HCT116 (cell line): ENCODE results near the gene CDYL2. TPM values are rescaled to one million over a fixed set of nuclear protein-coding genes. Genes with fewer than 3 reads are reported as not detected.

Source experiments
- ATAC-seq: fragments of 200-7000 bp; cut with Tn5 transposase; 2 replicates; pipeline ENCODE4 v1.9.1; 2020; ENCODE audit warnings: mild to moderate bottlenecking, moderate library complexity
- BruUV-seq: library from RNA; stranded (reverse); fragments of 400-500 nt; replicated peaks from 2 replicates; lab custom pipeline; 2021; lab: Mats Ljungman, UMichigan
- CTCF ChIA-PET: fragments of 300-600 bp; sonication (Branson Sonifier 250); formaldehyde crosslinking; loops from one replicate; lab custom pipeline; 2021; ENCODE audit warnings: antibody characterized with exemption; lab: Charles Lee
- POLR2A ChIA-PET: fragments of 300-600, 350-600 bp; sonication (Branson Sonifier 250); formaldehyde crosslinking; loops from one replicate; lab custom pipeline; 2021; ENCODE audit warnings: antibody characterized with exemption; lab: Charles Lee
- RAD21 ChIA-PET, 2 experiments: fragments of 300-600 bp; sonication (Branson Sonifier 250); formaldehyde crosslinking; loops; one replicate each; lab custom pipeline; 2023; ENCODE audit warnings: low total read pairs in 2 of 2; ENCODE audit not compliant: uncharacterized antibody in 2 of 2, unreplicated experiment in 2 of 2, low non-redundant PET in 1 of 2; lab: Charles Lee
- DNase-seq: peaks from one replicate; pipeline ENCODE4 v3.0.0-alpha.2; 2010; ENCODE audit warnings: low read depth, low spot score
- H2AFZ ChIP-seq: fragments of 200-600 bp; shearing (Covaris generic), sonication (generic); 2 replicates; pipeline ENCODE4 v1.6.1; 2017; ENCODE audit warnings: low read depth, mixed run types, mixed read lengths, antibody characterized with exemption, low read length; ENCODE audit not compliant: poor library complexity, severe bottlenecking
- H3K27ac ChIP-seq: 2 replicates; pipeline ENCODE4 v1.5.1; 2012; ENCODE audit warnings: low read depth, low read length
- H3K27me3 ChIP-seq: fragments of 200-600 bp; sonication (generic); 2 replicates; pipeline ENCODE4 v1.6.1; 2016; ENCODE audit warnings: mixed run types, low read length, mixed read lengths; ENCODE audit not compliant: insufficient read depth
- H3K36me3 ChIP-seq, 2 experiments: fragments of 200-500 bp in 1 of 2; fragments of 200-600 bp in 1 of 2; sonication (Bioruptor generic) in 1 of 2; sonication (generic) in 1 of 2; 2 replicates each; pipeline versions ENCODE4 v1.5.1 to v1.6.1; 2014 to 2016; ENCODE audit warnings: low read length in 2 of 2, inconsistent platforms in 1 of 2, mixed read lengths in 1 of 2, mixed run types in 1 of 2; ENCODE audit not compliant: insufficient read depth in 2 of 2, control insufficient read depth in 1 of 2
- H3K4me1 ChIP-seq, 2 experiments: fragments of 200-600 bp in 1 of 2; sonication (generic) in 1 of 2; 2 replicates each; pipeline versions ENCODE4 v1.5.1 to v1.6.1; 2012 to 2017; ENCODE audit warnings: low read length in 2 of 2, inconsistent platforms in 1 of 2, mild to moderate bottlenecking in 1 of 2, mixed read lengths in 1 of 2, mixed run types in 1 of 2, moderate library complexity in 1 of 2; ENCODE audit not compliant: insufficient read depth in 2 of 2, control insufficient read depth in 1 of 2
- H3K4me2 ChIP-seq: fragments of 200-600 bp; sonication (generic); 2 replicates; pipeline ENCODE4 v1.6.1; 2017; ENCODE audit warnings: mixed run types, low read length, mixed read lengths
- H3K4me3 ChIP-seq, 2 experiments: fragments of 200-600 bp in 1 of 2; sonication (generic) in 1 of 2; replicated peaks in 1 of 2; 2 replicates each; pipeline ENCODE4 v1.5.1; 2011 to 2016; ENCODE audit warnings: low read length in 2 of 2, control low read depth in 1 of 2, low read depth in 1 of 2, mild to moderate bottlenecking in 1 of 2, mixed read lengths in 1 of 2, mixed run types in 1 of 2
- H3K79me2 ChIP-seq: fragments of 200-600 bp; sonication (generic); 2 replicates; pipeline ENCODE4 v1.6.1; 2017; ENCODE audit warnings: mild to moderate bottlenecking, mixed run types, low read length, moderate library complexity, mixed read lengths; ENCODE audit not compliant: insufficient read depth
- H3K9ac ChIP-seq: fragments of 200-600 bp; sonication (generic); 2 replicates; pipeline ENCODE4 v1.6.1; 2016; ENCODE audit warnings: low read length, mixed read lengths
- H3K9me2 ChIP-seq: fragments of 200-600 bp; sonication (generic), shearing (Covaris generic); 2 replicates; pipeline ENCODE4 v1.6.1; 2017; ENCODE audit warnings: mixed run types, mild to moderate bottlenecking, moderate library complexity; ENCODE audit not compliant: insufficient read depth
- H3K9me3 ChIP-seq, 2 experiments: fragments of 200-500 bp in 1 of 2; fragments of 200-600 bp in 1 of 2; sonication (Bioruptor generic) in 1 of 2; sonication (generic) in 1 of 2; 2 replicates each; pipeline ENCODE4 v1.6.1; 2014 to 2017; ENCODE audit warnings: low read length in 2 of 2, mixed read lengths in 2 of 2, inconsistent platforms in 1 of 2, low read depth in 1 of 2, mild to moderate bottlenecking in 1 of 2, mixed run types in 1 of 2, moderate library complexity in 1 of 2; ENCODE audit not compliant: control insufficient read depth in 1 of 2, insufficient read depth in 1 of 2
- H4K20me1 ChIP-seq: fragments of 200-600 bp; sonication (generic), shearing (Covaris generic); 2 replicates; pipeline ENCODE4 v1.6.1; 2017; ENCODE audit warnings: mixed run types, mild to moderate bottlenecking, moderate library complexity; ENCODE audit not compliant: insufficient read depth
- EGR1 ChIP-seq: IDR thresholded peaks from 2 replicates; pipeline ENCODE4 v1.6.1; 2012; ENCODE audit warnings: low read depth
- EZH2phosphoT487 ChIP-seq: fragments of 200-600 bp; IDR thresholded peaks from 2 replicates; pipeline ENCODE4 v1.6.1; 2018; ENCODE audit warnings: antibody characterized with exemption, borderline replicate concordance
- FOSL1 ChIP-seq: IDR thresholded peaks from 2 replicates; pipeline ENCODE4 v1.6.1; 2012; ENCODE audit warnings: low read depth
- JUND ChIP-seq: IDR thresholded peaks from 2 replicates; pipeline ENCODE4 v1.6.1; 2012
- POLR2A ChIP-seq: IDR thresholded peaks from 2 replicates; pipeline ENCODE4 v1.7.0; 2011; ENCODE audit warnings: borderline replicate concordance; ENCODE audit not compliant: insufficient read depth, insufficient read length; ENCODE audit errors: extremely low read depth
- RAD21 ChIP-seq: IDR thresholded peaks from 2 replicates; pipeline ENCODE4 v1.6.1; 2012; ENCODE audit warnings: low read depth, mild to moderate bottlenecking
- SIN3A ChIP-seq: IDR thresholded peaks from 2 replicates; pipeline ENCODE4 v1.6.1; 2012; ENCODE audit warnings: low read depth
- SP1 ChIP-seq: IDR thresholded peaks from 2 replicates; pipeline ENCODE4 v1.6.1; 2012; ENCODE audit warnings: low read depth
- SRF ChIP-seq: IDR thresholded peaks from 2 replicates; pipeline ENCODE4 v1.6.1; 2012; ENCODE audit warnings: low read depth
- TCF7L2 ChIP-seq: IDR thresholded peaks from 2 replicates; pipeline ENCODE4 v1.7.0; 2011; ENCODE audit warnings: borderline replicate concordance, inconsistent platforms; ENCODE audit not compliant: insufficient read depth, insufficient read length; ENCODE audit errors: extremely low read depth
- YY1 ChIP-seq: IDR thresholded peaks from 2 replicates; pipeline ENCODE4 v1.6.1; 2011; ENCODE audit warnings: low read length, low read depth, moderate library complexity, mild to moderate bottlenecking; ENCODE audit not compliant: insufficient replicate concordance; ENCODE audit errors: extremely low read depth
- ZFX ChIP-seq: fragments of 450-650 bp; IDR thresholded peaks from 2 replicates; pipeline ENCODE4 v1.6.1; 2017
- ZNF274 ChIP-seq: fragments of 200-500 bp; sonication (Bioruptor generic); IDR thresholded peaks from 2 replicates; pipeline ENCODE4 v1.6.1; 2014; ENCODE audit warnings: mild to moderate bottlenecking, low read depth, low read length, inconsistent platforms
- intact Hi-C: fragments of 100-400 bp; cut with micrococcal nuclease; formaldehyde crosslinking; loops from 2 replicates; pipeline ENCODE4 v1.10.0; 2022
- total RNA-seq: library from RNA; stranded (reverse); gene quantifications from one replicate; pipeline ENCODE4 v1.2.1, GENCODE V29; 2021; ENCODE audit not compliant: unreplicated experiment
- TF ChIP-seq, protein P1 (sequence below): IDR thresholded peaks from 2 replicates; pipeline ENCODE4 v1.6.1; 2012; ENCODE audit warnings: low read depth
- TF ChIP-seq, protein P2 (sequence below): IDR thresholded peaks from 2 replicates; pipeline ENCODE4 v1.6.1; 2012

The CDYL2 gene
- total RNA-seq, 1 experiment from 2014 or later, result 0.10 TPM

DNA sequence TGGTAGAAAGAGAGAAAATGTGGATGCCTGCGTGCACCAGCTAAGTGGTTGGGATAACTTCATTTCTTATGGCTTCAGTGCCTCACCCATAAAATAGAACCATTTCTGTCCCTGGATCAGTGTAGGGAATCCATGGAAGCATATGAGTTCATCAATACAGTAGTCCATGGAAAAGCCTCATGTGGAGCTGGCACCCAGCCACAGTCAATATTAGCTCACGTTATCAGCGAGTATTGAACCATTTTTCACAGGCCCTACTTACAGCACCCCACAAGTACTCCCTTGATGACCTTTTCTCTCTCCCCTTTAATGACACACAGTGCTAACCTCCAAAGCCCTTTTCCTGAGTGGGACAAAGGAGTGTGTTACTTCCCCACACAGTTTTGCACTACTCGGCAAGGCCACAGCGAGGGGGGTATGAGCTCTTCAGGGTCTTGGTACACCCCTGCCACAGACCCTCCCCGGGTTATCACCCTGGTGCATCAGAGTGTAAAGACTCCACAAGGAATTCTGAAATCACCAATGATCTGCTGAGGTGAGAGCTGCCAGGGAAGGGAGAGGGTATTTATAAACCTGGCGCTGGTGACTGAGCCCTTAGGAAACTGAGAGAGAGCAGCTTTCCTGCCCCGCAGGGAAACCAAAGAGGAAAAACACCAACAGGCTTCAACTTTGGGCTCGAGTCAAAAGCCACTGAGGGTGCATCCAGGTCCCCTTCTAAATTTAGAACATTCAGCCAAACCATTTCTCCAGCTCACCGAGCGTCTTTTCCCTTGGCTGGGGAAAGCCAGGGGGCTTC, 226.7 kb downstream of the CDYL2 start:
- H2AFZ ChIP-seq, result no peak overlapping the region
- H3K9ac ChIP-seq, result no peak overlapping the region
- POLR2A ChIA-PET, result no interaction called here
- H3K36me3 ChIP-seq, result no peaks in the 10 kb centered on the region
- no peaks in the 10 kb centered on the region for H4K20me1 ChIP-seq
- ATAC-seq, result no peak
- CTCF ChIA-PET, result no interaction called here
- H3K9me3 ChIP-seq, result peaks cover 4 to 9% of the 10 kb centered on the region in 2 experiments; a peak in 2 of 4 replicates
- H3K4me3 ChIP-seq, result no peak overlapping the region
- H3K27me3 ChIP-seq, result no peaks in the 10 kb centered on the region
- H3K4me1 ChIP-seq, result no peaks in the 10 kb centered on the region
- H3K79me2 ChIP-seq, result no peaks in the 10 kb centered on the region
- no TSS peak for BruUV-seq
- intact Hi-C loops, result no loop called here
- no peak overlapping the region for H3K27ac ChIP-seq
- no peaks in the 10 kb centered on the region for H3K9me2 ChIP-seq
- RAD21 ChIA-PET, result no interaction called here
- TF ChIP-seq SIN3A, result no peak
- TF ChIP-seq EGR1, result no peak
- TF ChIP-seq SRF, result no peak
- TF ChIP-seq FOSL1, result no peak
- no peak for TF ChIP-seq YY1
- TF ChIP-seq RAD21, result no peak
- TF ChIP-seq, protein P1, sequence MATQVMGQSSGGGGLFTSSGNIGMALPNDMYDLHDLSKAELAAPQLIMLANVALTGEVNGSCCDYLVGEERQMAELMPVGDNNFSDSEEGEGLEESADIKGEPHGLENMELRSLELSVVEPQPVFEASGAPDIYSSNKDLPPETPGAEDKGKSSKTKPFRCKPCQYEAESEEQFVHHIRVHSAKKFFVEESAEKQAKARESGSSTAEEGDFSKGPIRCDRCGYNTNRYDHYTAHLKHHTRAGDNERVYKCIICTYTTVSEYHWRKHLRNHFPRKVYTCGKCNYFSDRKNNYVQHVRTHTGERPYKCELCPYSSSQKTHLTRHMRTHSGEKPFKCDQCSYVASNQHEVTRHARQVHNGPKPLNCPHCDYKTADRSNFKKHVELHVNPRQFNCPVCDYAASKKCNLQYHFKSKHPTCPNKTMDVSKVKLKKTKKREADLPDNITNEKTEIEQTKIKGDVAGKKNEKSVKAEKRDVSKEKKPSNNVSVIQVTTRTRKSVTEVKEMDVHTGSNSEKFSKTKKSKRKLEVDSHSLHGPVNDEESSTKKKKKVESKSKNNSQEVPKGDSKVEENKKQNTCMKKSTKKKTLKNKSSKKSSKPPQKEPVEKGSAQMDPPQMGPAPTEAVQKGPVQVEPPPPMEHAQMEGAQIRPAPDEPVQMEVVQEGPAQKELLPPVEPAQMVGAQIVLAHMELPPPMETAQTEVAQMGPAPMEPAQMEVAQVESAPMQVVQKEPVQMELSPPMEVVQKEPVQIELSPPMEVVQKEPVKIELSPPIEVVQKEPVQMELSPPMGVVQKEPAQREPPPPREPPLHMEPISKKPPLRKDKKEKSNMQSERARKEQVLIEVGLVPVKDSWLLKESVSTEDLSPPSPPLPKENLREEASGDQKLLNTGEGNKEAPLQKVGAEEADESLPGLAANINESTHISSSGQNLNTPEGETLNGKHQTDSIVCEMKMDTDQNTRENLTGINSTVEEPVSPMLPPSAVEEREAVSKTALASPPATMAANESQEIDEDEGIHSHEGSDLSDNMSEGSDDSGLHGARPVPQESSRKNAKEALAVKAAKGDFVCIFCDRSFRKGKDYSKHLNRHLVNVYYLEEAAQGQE, result no peak
- no peak for TF ChIP-seq EZH2phosphoT487
- no peak for TF ChIP-seq ZNF274
- no peak for TF ChIP-seq TCF7L2
- no peak for TF ChIP-seq ZFX
- TF ChIP-seq, protein P2, sequence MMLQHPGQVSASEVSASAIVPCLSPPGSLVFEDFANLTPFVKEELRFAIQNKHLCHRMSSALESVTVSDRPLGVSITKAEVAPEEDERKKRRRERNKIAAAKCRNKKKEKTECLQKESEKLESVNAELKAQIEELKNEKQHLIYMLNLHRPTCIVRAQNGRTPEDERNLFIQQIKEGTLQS, result no peak
- no peak for TF ChIP-seq JUND
- TF ChIP-seq SP1, result no peak
- no peak for TF ChIP-seq POLR2A
- TF ChIP-seq, all 23 proteins: peak for 0
- no peak overlapping the region for H3K4me2 ChIP-seq
- DNase-seq, result no peak
